ENCODE measurements around the gene TREML4.

DNA sequence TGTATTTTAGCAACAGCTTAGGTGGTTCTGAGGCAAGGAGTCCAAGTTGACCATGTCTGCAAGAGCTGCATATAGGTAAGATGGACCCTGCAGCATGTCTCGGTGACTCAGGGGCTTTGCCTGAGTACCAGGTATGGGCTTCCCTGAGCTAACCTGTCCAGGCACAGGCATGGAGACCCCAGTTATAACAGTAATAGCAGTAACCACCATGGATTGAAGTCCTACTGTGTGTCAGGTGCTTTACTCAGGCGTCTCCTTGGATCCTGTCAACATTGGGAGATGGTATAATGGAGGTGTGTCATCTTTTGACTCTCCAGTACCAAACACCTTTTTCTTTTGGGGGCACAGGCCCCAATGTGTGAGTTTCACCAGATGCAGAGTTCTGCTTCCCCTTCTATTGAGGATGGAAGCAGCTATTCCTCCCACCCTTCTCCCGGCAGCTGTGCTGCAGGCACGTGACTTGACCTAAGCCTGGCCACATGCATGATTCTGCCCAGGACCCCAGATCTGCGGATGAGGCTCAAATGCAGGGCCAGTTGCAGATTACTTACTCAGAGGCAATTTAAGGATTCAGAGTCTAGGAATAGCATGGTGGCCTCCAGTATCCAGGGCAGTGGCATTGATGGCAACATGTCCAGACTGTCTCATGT lies 44.6 kb downstream of the TREML4 start:
- TF ChIP-seq, protein P1, sequence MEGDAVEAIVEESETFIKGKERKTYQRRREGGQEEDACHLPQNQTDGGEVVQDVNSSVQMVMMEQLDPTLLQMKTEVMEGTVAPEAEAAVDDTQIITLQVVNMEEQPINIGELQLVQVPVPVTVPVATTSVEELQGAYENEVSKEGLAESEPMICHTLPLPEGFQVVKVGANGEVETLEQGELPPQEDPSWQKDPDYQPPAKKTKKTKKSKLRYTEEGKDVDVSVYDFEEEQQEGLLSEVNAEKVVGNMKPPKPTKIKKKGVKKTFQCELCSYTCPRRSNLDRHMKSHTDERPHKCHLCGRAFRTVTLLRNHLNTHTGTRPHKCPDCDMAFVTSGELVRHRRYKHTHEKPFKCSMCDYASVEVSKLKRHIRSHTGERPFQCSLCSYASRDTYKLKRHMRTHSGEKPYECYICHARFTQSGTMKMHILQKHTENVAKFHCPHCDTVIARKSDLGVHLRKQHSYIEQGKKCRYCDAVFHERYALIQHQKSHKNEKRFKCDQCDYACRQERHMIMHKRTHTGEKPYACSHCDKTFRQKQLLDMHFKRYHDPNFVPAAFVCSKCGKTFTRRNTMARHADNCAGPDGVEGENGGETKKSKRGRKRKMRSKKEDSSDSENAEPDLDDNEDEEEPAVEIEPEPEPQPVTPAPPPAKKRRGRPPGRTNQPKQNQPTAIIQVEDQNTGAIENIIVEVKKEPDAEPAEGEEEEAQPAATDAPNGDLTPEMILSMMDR (conservative IDR thresholded peaks at IDR 0.05; ENCODE audit: low read length), result no peak
- TF ChIP-seq EZH2phosphoT487 (IDR thresholded peaks at IDR 0.05; ENCODE audit: borderline replicate concordance), result no peak
